C4-2B (cell line): Measurements from ENCODE around the gene ACP1.

ENCODE experiments used
- H3K27ac ChIP-seq: fragments of 450-650 bp; 2 replicates; pipeline ENCODE4 v1.5.1; 2017
- ZFX ChIP-seq: fragments of 450-650 bp; IDR thresholded peaks from 2 replicates; pipeline ENCODE4 v1.6.1; 2017
- TF ChIP-seq, protein P1 (sequence below): fragments of 450-650 bp; conservative IDR thresholded peaks from 2 replicates; pipeline ENCODE4 v1.5.1; 2017; ENCODE audit warnings: mild to moderate bottlenecking

Gene ACP1

DNA sequence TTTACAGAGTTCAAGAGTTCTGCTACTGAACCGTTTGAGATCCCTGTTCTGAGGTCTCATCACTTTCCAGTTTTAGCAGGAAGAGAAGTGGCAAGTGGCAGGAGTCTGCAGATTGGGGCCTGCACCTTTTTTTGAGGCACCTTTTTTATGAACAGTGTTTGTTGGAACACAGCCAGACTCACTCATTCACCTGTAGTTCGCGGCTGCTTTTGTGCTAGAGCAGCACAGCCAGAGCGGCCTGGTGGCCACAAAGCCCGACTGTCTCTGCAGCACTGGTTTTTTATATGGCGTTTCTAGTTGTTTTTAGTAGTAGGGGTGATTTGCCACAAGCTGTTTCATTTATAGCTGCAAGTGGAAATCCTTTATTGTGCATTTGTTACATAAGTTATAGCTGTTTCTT is 8.6 kb downstream of the ACP1 start:
- TF ChIP-seq, protein P1, sequence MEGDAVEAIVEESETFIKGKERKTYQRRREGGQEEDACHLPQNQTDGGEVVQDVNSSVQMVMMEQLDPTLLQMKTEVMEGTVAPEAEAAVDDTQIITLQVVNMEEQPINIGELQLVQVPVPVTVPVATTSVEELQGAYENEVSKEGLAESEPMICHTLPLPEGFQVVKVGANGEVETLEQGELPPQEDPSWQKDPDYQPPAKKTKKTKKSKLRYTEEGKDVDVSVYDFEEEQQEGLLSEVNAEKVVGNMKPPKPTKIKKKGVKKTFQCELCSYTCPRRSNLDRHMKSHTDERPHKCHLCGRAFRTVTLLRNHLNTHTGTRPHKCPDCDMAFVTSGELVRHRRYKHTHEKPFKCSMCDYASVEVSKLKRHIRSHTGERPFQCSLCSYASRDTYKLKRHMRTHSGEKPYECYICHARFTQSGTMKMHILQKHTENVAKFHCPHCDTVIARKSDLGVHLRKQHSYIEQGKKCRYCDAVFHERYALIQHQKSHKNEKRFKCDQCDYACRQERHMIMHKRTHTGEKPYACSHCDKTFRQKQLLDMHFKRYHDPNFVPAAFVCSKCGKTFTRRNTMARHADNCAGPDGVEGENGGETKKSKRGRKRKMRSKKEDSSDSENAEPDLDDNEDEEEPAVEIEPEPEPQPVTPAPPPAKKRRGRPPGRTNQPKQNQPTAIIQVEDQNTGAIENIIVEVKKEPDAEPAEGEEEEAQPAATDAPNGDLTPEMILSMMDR, result no peak

DNA sequence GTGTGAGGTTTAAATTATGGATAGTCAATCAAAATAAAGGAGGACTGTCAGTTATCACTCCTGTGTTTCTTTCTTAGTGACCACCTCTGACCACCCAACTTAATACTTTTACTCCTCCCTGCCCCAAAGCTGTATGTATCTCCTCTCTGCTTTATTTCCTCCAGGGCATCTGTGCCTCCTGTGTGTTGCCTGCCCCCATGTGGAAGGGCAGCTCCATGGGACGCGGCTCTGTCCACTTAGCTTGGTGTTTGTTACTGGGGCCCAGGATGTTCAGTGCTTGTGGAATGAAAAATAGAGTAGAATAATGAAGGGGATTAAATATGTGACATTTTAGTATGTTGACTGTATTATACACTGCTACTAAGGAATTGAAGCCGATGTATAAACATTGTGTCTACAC is 9.8 kb downstream of the ACP1 start:
- H3K27ac ChIP-seq, result no peak overlapping the region
- TF ChIP-seq ZFX, result no peak
- TF ChIP-seq, protein P1, result peak; percentile 15; the same call in 1 of the 2 replicates

More for the DNA sequence above, 8.6 kb downstream of the ACP1 start:
- H3K27ac ChIP-seq, result no peak overlapping the region

DNA sequence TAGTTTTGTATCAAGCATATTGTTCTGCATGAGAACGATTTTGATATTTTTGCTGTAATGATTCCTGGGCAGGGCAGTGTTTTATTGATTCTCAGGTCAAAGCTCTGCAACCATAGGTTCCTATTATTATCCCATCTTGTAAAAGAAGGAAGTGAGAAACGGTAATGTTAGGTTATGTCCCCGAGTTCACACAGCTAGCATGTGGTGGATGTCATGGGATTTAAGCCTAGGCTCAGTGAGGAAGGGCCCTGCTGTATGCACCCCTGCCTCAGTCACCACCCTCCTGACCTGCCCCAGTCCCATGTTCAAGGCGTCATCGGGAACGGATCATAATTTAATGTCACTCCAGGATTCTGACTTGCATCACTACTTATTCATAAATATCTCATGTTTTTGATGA is 10.7 kb downstream of the ACP1 start:
- TF ChIP-seq, protein P1, result no peak
- no peak for TF ChIP-seq ZFX
- no peak overlapping the region for H3K27ac ChIP-seq

DNA sequence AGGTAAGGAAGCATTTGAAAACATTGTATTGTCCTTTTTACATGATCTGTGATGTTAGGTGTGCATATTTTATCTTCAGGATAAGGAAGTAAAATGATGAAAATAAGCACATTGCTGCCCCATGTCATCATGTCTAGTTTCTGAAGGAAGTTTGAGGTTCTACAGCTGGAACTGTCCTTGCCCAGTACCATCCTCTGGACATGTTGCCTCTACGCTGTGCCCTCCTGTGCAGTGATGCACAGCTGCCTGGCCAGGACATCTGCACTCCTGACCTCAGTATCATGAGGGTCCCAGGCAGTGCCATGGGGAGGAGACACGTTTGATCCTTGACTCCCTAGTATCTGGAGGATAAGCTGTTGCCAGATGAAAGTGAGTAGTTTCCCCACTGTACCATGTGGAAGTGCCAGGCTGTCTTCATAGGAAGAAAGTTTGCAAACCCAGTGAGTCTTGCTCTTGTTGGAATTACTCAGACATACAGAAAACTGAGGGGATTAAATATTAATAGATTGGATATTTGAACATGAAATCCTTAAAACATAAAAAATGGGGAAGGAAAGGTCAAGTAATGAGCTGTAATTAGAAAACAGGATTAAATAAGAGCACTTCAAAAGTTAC is 13.7 kb downstream of the ACP1 start:
- TF ChIP-seq, protein P1, result no peak
- no peak for TF ChIP-seq ZFX
- no peak overlapping the region for H3K27ac ChIP-seq

DNA sequence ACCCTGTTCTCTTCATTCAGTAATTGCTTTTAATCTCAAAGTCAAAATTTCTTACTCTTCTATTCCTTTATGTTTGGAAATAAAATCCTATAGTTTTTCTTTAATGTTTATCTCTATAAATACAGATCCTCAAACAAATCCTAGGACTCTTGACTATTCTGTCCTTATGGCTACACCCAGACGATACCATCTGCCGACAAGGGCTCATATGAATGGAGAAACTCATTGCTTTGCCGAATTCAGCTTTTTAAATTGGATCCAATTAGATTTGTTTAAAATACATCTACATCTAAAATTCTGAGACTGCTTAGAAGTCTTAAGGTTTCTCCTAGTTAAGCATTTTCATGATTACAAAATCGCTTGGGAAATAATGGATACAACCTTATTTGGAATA is 14.2 kb downstream of the ACP1 start:
- TF ChIP-seq, protein P1, result no peak
- no peak for TF ChIP-seq ZFX
- H3K27ac ChIP-seq, result no peak overlapping the region

DNA sequence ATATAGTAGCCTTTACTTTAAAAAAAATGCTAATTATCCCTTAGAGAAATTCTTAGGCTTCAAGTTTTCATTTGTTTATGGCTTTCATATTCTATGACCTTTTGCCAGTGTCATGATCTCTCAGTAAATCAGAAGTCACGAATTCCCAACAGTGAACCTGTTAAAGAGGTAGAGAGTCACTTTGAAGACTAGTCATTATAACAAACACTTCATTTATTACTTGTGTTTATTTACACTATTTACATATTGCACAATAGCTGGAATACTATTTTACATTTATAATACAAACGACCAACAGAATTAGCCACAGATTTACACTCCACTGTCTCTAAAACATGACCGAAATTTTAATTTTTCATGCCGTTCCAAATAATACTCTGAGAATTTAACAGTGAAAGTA is 14.6 kb downstream of the ACP1 start:
- TF ChIP-seq, protein P1, result no peak
- no peak for TF ChIP-seq ZFX
- no peak overlapping the region for H3K27ac ChIP-seq

DNA sequence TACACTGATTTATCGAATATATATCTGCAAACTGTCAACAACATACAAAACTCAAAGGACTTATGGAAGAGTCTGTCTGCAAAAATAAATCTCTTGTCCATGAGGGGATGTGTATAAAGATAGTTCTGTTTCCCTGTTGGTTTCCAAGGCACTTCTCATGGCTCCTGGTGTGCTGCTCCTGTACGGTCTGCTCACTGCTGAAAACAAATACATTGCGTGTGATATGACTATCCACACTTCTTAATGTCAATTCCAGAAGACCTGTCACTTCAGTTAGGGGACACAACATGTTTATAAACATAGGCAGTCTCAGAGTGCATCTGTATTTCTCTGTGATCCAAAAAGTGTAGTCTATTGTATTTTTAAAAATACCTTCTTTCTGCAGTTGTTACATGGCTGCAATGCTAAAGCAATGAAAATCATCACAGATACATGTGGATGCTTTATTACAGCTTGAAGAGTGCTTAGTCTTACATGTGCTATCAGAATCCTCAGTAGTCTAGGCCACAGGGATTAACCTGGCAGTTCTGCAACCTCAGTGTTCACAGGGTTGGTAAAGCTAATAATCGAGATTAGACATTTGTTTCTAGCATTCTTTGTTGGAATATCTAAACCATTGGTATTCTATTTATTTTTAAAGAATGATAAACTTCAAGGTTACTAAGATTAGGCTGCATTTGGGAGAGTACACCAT is 15.4 kb downstream of the ACP1 start:
- TF ChIP-seq, protein P1, result no peak
- no peak for TF ChIP-seq ZFX
- H3K27ac ChIP-seq, result no peak overlapping the region
